HCT116 (cell line): ENCODE results near the gene LSM4.

ENCODE experiments used
- CBX3 ChIP-seq: IDR thresholded peaks from 2 replicates; pipeline ENCODE4 v1.6.1; 2012; ENCODE audit warnings: low read depth
- CTCF ChIP-seq, 3 experiments: fragments of 200-600 bp in 1 of 3; sonication (generic) in 1 of 3; IDR thresholded peaks in 2 of 3; conservative IDR thresholded peaks in 1 of 3; 2 replicates each; pipeline ENCODE4 v1.5.1; 2012 to 2017; ENCODE audit warnings: low read depth in 2 of 3, low read length in 2 of 3, antibody characterized with exemption in 1 of 3, borderline replicate concordance in 1 of 3, control low read depth in 1 of 3, mild to moderate bottlenecking in 1 of 3, mixed read lengths in 1 of 3, mixed run types in 1 of 3, moderate library complexity in 1 of 3; ENCODE audit not compliant: insufficient read depth in 1 of 3
- ELF1 ChIP-seq: IDR thresholded peaks from 2 replicates; pipeline ENCODE4 v1.6.1; 2012; ENCODE audit warnings: low read depth, borderline replicate concordance
- EZH2 ChIP-seq: fragments of 200-600 bp; sonication (generic); IDR thresholded peaks from 2 replicates; pipeline ENCODE4 v1.6.1; 2017; ENCODE audit warnings: antibody characterized with exemption, mixed run types
- FOSL1 ChIP-seq: IDR thresholded peaks from 2 replicates; pipeline ENCODE4 v1.6.1; 2012; ENCODE audit warnings: low read depth
- JUND ChIP-seq: IDR thresholded peaks from 2 replicates; pipeline ENCODE4 v1.6.1; 2012
- POLR2A ChIP-seq: IDR thresholded peaks from 2 replicates; pipeline ENCODE4 v1.7.0; 2011; ENCODE audit warnings: borderline replicate concordance; ENCODE audit not compliant: insufficient read depth, insufficient read length; ENCODE audit errors: extremely low read depth
- POLR2AphosphoS5 ChIP-seq: IDR thresholded peaks from 2 replicates; pipeline ENCODE4 v1.6.1; 2011; ENCODE audit warnings: mild to moderate bottlenecking, low read depth, low read length, moderate library complexity
- REST ChIP-seq: IDR thresholded peaks from 2 replicates; pipeline ENCODE4 v1.6.1; 2012; ENCODE audit warnings: low read depth
- SP1 ChIP-seq: IDR thresholded peaks from 2 replicates; pipeline ENCODE4 v1.6.1; 2012; ENCODE audit warnings: low read depth
- TCF7L2 ChIP-seq: IDR thresholded peaks from 2 replicates; pipeline ENCODE4 v1.7.0; 2011; ENCODE audit warnings: borderline replicate concordance, inconsistent platforms; ENCODE audit not compliant: insufficient read depth, insufficient read length; ENCODE audit errors: extremely low read depth
- ZBTB33 ChIP-seq: IDR thresholded peaks from 2 replicates; pipeline ENCODE4 v1.6.1; 2011; ENCODE audit warnings: mild to moderate bottlenecking, low read length, moderate library complexity; ENCODE audit not compliant: insufficient replicate concordance; ENCODE audit errors: extremely low read depth
- TF ChIP-seq, protein P1 (sequence below): IDR thresholded peaks from 2 replicates; pipeline ENCODE4 v1.6.1; 2012

DNA sequence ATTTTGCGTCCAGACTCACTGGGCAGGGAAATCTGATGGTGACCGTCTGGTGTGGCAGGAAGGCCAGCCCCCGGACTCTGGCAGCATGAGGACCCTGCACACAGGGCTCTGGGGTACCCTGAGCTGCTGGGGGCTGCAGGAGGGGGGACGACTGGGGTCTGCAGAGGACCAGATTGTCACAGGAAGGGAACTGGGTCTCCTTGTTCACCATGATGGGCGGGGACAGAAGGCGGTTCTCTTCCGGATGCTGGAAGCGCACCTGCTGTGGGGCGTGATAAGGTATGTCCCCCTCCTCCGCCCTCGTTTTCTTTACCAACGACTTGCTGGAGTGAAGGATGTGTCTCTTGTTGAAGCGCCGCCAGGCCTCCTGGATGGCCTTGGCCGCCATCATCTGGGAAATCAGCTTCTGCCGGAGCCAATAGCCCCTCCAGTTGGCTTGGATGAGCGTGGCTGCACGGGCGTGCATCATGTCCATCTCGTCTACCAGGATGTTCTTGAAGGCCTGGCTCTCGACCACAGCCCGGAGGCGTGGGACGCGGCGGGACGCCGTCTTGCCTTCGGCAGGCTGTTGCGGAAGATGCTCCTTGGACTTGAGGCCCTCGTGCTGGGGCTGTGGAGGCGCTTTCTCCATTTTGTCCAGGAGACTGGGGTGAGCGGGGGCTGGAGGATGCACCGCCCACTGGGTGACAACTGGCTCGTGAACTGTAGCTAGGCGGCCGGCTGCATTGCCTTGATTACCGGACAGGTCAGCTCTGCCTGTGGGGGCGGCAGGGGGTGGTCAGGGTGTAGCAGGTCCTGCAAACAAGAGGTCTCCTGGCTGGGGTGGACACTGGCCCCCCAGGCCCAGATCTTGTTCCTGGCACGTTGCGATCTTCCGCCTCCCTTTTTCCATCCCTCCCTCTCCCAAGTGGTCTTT lies 55.8 kb downstream of the LSM4 start:
- TF ChIP-seq POLR2AphosphoS5 (no peak), SP1 (no peak), CTCF (IDR thresholded peaks at IDR 0.05 in 2 of 3, conservative IDR thresholded peaks at IDR 0.05 in 1 of 3; ENCODE audit: borderline replicate concordance in 1 of 3, insufficient read depth in 1 of 3, low read depth in 2 of 3, low read length in 2 of 3) (no peak), ZBTB33 (no peak), CBX3 (no peak), POLR2A (no peak), EZH2 (no peak), REST (no peak), JUND (no peak), FOSL1 (no peak), ELF1 (no peak), TCF7L2 (no peak)
- TF ChIP-seq, protein P1, sequence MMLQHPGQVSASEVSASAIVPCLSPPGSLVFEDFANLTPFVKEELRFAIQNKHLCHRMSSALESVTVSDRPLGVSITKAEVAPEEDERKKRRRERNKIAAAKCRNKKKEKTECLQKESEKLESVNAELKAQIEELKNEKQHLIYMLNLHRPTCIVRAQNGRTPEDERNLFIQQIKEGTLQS, result no peak
